Colonic mucosa (tissue), 4 donors: ENCODE measurements around the gene EMP2. TPM values are rescaled to one million over a fixed set of nuclear protein-coding genes. Genes with fewer than 3 reads are reported as not detected.

Experiments
- DNase-seq: peaks from one replicate; pipeline ENCODE4 v3.0.0-alpha.2; 2020
- H3K27ac ChIP-seq: fragments of 200-600 bp; one replicate; pipeline ENCODE4 v1.8.0; 2021
- H3K27me3 ChIP-seq: fragments of 200-600 bp; one replicate; pipeline ENCODE4 v1.8.0; 2021
- H3K36me3 ChIP-seq: fragments of 200-600 bp; one replicate; pipeline ENCODE4 v1.8.0; 2021
- H3K4me1 ChIP-seq: fragments of 200-600 bp; one replicate; pipeline ENCODE4 v1.8.0; 2021; ENCODE audit warnings: mild to moderate bottlenecking
- H3K4me3 ChIP-seq: fragments of 200-600 bp; one replicate; pipeline ENCODE4 v1.8.0; 2021
- H3K9ac ChIP-seq, 2 donors: one replicate each; pipeline ENCODE4 v1.7.0; 2013; ENCODE audit warnings: control low read depth in 2 of 2, low read depth in 2 of 2, low read length in 2 of 2
- H3K9me3 ChIP-seq: fragments of 200-600 bp; one replicate; pipeline ENCODE4 v1.8.0; 2021
- intact Hi-C: fragments of 100-400 bp; cut with DNase I; formaldehyde crosslinking; loops from one replicate; pipeline ENCODE4 v1.14.1; 2022
- total RNA-seq, 2 donors: library from RNA; stranded (reverse); fragmentation: NEBNext Ultra II Directional in 1 of 2; extraction: Animal tissue kit (Norgen Biotek cat#: 25700) in 1 of 2; gene quantifications; one replicate each; pipeline ENCODE4 v1.2.1, GENCODE V29; 2021
- TF ChIP-seq, protein P1 (sequence below): fragments of 200-600 bp; IDR thresholded peaks from one replicate; pipeline ENCODE4 v1.8.0; 2022; ENCODE audit warnings: antibody characterized with exemption, mild to moderate bottlenecking
- donor health status: healthy.
- donor health status: DM: no; HTN: no; CAD: no.
- donor health status: DM: no; HTN: no; CAD: no.

EMP2 gene
- total RNA-seq, 2 donors from 2014 or later: 113 to 133 TPM

GRCh38 chr16:10556236-10556635 lies 24.2 kb downstream of the EMP2 start:
- no peaks in the 10 kb centered on the region for H3K9me3 ChIP-seq
- no peaks in the 10 kb centered on the region for H3K4me1 ChIP-seq
- TF ChIP-seq, protein P1, sequence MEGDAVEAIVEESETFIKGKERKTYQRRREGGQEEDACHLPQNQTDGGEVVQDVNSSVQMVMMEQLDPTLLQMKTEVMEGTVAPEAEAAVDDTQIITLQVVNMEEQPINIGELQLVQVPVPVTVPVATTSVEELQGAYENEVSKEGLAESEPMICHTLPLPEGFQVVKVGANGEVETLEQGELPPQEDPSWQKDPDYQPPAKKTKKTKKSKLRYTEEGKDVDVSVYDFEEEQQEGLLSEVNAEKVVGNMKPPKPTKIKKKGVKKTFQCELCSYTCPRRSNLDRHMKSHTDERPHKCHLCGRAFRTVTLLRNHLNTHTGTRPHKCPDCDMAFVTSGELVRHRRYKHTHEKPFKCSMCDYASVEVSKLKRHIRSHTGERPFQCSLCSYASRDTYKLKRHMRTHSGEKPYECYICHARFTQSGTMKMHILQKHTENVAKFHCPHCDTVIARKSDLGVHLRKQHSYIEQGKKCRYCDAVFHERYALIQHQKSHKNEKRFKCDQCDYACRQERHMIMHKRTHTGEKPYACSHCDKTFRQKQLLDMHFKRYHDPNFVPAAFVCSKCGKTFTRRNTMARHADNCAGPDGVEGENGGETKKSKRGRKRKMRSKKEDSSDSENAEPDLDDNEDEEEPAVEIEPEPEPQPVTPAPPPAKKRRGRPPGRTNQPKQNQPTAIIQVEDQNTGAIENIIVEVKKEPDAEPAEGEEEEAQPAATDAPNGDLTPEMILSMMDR: no peak
- H3K4me3 ChIP-seq: no peak overlapping the region
- H3K36me3 ChIP-seq: no peaks in the 10 kb centered on the region
- no peak for DNase-seq
- no peak overlapping the region for H3K27ac ChIP-seq
- intact Hi-C loops: no loop called here
- H3K27me3 ChIP-seq: no peaks in the 10 kb centered on the region
- no peak overlapping the region for H3K9ac ChIP-seq

GRCh38 chr16:10554569-10554968 lies 25.8 kb downstream of the EMP2 start:
- H3K27me3 ChIP-seq: no peaks in the 10 kb centered on the region
- H3K4me1 ChIP-seq: no peaks in the 10 kb centered on the region
- no peak overlapping the region for H3K27ac ChIP-seq
- intact Hi-C loops: no loop called here
- H3K36me3 ChIP-seq: no peaks in the 10 kb centered on the region
- H3K9me3 ChIP-seq: no peaks in the 10 kb centered on the region
- H3K9ac ChIP-seq: no peak overlapping the region
- TF ChIP-seq, protein P1: no peak
- no peak overlapping the region for H3K4me3 ChIP-seq
- no peak for DNase-seq

- H3K9me3 ChIP-seq: no peaks in the 10 kb centered on the region
- DNase-seq: peak; percentile 34
- no peaks in the 10 kb centered on the region for H3K4me1 ChIP-seq
- H3K27ac ChIP-seq: no peak overlapping the region
- H3K27me3 ChIP-seq: no peaks in the 10 kb centered on the region
- TF ChIP-seq, protein P1: no peak
- no peak overlapping the region for H3K9ac ChIP-seq
- no peaks in the 10 kb centered on the region for H3K36me3 ChIP-seq
- intact Hi-C loops: no loop called here
- H3K4me3 ChIP-seq: no peak overlapping the region
Measured at GRCh38 chr16:10552998-10553491, 27.4 kb downstream of the EMP2 start.

DNA sequence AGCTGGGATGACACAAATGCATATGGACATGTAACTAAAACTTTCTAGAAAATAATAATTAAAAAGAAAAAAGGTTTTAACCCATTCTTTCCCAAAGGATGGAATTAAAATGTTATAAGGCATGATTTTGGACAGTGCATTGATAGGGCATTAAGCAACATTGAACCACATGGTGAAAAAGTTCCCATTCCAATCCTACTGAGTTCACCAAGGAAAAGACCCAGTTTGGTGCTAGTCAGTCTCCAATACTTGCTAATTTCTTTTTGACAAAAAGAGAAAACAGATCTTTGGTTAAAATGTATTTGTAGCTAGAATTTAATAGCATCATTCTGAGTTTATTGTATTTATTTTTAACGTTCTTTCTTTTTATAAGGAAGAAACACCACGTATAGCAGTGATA lies 28.1 kb downstream of the EMP2 start:
- intact Hi-C loops: no loop called here
- no peak overlapping the region for H3K27ac ChIP-seq
- H3K4me3 ChIP-seq: no peak overlapping the region
- TF ChIP-seq, protein P1: no peak
- no peak for DNase-seq
- H3K9me3 ChIP-seq: no peaks in the 10 kb centered on the region
- H3K4me1 ChIP-seq: no peaks in the 10 kb centered on the region
- no peaks in the 10 kb centered on the region for H3K36me3 ChIP-seq
- no peak overlapping the region for H3K9ac ChIP-seq
- no peaks in the 10 kb centered on the region for H3K27me3 ChIP-seq

GRCh38 chr16:10551881-10552280 lies 28.5 kb downstream of the EMP2 start:
- no peak for DNase-seq
- Histone ChIP-seq H3K4me3 (no peak overlapping the region), H3K4me1 (no peaks in the 10 kb centered on the region), H3K9me3 (no peaks in the 10 kb centered on the region), H3K36me3 (peaks cover 1% of the 10 kb centered on the region), H3K27me3 (no peaks in the 10 kb centered on the region), H3K27ac (no peak overlapping the region), H3K9ac (no peak overlapping the region)
- TF ChIP-seq, protein P1: no peak
- intact Hi-C loops: no loop called here
